ENCODE measurements around the gene MRGPRF.
"Not testable (repeated sequence)": the region's sequence is repeated elsewhere in the genome, so short reads cannot be mapped to it uniquely, and the experiment has no call there.

Gene MRGPRF

GRCh38 chr11:68982134-68982533, 30.9 kb downstream of the MRGPRF start:
- no peak for DNase-seq

GRCh38 chr11:68980776-68981065, 32.3 kb downstream of the MRGPRF start, which contains the start of gene MRGPRD:
TSS of gene MRGPRD (minus strand) at chr11:68980986. CDS start at chr11:68980986, 0 bp downstream.
- DNase-seq, result no peak

DNA sequence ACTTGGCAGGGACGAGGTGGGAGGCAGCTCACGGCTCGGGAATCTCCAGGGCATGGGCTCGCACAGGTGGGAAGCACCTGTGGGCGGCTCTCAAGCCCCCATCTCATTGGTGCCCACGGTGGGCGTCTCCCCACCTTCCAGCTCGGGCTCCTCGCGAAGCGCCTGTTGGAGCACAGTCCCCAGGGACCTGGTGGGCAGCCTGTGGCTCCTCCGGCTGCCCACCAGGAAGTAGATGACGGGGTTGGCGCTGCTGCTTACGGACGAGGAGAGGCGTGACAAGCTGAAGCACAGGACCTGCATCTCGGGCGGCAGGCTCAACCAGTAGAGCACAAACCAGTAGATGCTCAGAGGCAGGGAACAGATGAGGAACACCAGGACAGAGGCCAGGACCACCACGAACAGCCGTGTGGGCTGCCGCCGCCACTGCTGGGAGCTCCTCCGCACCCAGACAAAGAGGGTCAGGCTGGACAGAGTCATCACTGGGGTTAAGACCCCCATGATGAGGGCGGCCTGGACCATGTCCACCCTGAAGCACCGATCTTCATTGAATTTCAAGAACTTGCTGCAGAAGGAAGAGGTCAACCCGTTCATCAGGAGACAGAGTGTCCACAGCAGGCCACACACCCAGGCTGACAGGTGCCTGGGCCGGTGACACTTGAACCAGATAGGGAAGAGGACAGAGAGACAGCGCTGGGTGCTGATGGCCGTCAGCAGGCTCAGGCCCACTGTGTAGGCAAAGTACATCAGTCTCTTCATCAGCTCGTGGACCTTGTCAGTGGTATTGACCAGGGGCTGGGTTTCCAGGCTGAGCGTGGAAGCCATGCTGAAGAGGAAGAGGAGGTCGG, 32.9 kb downstream of the MRGPRF start:
- no peak for DNase-seq

- no peak for DNase-seq
Observed at GRCh38 chr11:68978931-68979594, 34.0 kb downstream of the MRGPRF start.

DNA sequence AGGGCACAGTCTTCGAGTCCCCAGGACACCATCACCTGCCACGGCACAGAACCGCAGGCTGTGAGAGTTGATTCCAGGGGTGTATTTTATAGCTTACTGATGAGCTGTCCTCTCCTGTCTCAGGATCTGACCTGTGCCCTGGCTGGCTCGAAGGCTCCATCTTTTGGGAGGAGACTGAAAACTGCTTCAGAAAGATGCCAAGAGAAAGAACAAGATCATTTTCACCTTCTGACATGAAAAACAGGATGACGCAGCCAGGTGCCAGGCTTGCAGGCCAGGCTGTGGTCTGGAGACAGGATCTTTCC, 34.5 kb downstream of the MRGPRF start:
- DNase-seq, result no peak

- no peak for DNase-seq
Observed at GRCh38 chr11:68977781-68978625, 35.0 kb downstream of the MRGPRF start.

DNA sequence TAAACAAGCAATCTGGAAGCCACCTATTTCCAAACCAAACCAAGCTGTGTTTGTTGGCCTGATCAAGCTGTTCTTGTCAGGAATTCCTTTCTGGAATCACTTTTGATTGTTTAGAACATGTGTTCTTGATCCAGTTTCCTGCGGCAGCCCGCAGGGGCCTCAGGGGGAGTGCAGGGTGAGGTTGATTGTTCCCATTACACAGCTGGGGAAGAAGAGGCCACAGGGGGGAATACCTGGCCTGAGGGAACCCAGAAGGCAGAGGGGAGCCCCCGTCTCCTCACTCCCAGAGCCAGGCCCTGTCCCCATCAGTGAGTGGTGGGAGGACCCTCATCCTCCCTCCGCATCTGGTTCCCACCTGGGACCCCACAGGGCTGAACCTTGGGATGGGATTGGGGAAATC, 36.5 kb downstream of the MRGPRF start:
- no peak for DNase-seq

GRCh38 chr11:68976095-68976494, 37.0 kb downstream of the MRGPRF start:
- no peak for DNase-seq

GRCh38 chr11:68974421-68975194, 38.4 kb downstream of the MRGPRF start:
- no peak for DNase-seq

DNA sequence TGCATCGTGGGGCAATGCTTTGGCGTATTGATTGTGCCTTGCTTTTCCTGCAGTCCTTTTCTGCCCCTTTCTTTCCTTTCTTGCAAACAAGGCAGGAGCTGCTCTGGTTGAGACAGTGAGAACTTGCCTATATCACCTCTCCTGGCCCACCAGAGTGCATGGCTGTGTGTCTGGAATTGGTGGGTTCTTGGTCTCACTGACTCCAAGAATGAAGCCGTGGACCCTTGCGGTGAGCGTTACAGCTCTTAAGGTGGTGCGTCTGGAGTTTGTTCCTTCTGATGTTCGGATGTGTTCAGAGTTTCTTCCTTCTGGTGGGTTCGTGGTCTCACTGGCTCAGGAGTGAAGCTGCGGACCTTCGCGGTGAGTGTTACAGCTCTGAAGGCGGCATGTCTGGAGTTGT, 39.3 kb downstream of the MRGPRF start:
- DNase-seq, result not testable (repeated sequence)

- DNase-seq, result no peak
Observed at GRCh38 chr11:68973219-68973618, 39.8 kb downstream of the MRGPRF start.

GRCh38 chr11:68970921-68971636, 42.0 kb downstream of the MRGPRF start:
- DNase-seq, result no peak

GRCh38 chr11:68969386-68969785, 43.7 kb downstream of the MRGPRF start:
- no peak for DNase-seq

GRCh38 chr11:68968306-68969250, 44.5 kb downstream of the MRGPRF start:
- DNase-seq, result no peak

DNA sequence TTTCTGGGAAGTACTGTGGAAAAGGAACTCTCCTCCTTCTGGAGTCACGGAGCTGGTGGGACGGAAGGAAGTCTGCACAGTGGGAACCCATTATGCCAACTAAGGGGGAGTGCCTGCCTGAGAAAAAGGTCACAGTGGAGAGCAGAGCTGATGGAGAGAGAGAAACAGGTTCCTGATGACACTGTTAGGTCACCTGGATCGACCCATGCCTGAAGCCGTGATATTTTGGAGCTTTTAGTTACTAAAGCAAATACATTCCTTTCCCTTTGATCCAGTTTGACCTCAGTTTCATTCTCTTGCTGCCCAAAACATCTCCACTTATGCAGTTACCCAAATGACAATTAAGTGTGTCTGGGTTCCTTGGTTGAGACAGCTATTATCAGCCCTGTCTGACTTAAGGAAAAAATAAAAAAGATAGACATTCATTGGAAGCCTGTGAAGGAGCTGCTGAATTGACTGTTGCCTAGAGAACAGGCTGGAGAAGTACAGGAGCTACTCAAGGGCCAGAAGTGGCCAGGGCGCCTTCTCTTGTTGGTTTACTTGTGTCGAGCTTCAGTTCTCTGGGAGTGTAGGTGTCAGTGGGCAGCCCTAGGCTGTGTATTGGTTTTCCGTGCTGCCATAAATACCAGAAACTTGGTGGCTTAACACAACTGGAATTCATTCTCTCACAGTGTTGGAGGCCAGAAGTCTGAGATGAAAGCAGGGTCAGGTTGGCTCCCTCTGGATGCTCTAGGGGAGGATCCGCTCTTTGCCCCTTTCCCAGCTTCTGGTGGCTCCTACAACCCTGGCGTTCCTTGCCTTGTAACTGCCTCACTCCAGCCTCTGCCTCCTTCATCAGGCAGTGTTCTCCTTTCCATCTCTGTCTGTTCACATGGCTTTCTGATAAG, 45.9 kb downstream of the MRGPRF start:
- DNase-seq, result no peak

DNA sequence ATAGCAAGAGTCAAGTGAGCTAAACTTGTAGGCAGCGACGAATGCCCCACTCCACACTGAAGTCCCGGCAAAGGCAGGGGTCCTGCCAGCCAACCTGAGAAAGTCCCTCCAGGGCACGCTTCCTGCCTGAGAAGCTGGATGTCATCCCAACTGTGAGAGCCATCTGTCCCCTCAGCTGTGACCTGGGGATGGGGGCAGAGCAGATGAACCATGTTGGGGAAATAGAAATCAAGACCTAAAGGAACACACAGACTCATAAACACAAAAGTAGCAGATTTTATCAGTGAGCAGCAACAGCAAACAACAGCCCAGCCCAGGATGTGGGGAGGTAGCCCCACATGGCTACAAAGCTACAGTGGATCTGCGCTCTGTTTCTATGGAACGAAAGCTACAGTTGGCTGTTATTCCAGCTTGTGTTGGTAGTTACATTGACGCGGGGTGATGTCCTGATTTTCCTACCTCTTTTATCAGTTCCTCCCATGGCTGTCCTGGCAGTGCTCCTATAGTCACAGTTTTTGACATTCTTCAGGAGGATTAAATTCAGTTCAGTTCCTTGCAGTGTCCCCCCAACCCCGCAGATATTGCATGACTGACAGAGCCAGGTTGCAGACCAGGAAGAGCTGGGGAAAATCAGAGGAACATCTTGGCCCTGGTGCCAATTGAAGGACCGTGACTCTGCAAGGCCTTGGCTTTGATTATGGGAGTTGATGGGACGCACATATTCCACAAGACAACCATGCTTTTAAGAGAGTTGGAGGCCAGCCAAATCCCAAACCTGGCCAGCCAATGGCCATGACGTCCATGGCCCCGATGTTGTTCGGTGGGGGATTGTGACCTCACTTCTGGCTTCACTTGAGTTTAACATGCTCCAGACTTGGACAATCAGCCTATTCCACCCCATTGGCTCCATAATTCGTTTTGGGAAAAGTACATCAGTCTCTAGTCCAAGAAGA, 46.9 kb downstream of the MRGPRF start:
- no peak for DNase-seq

DNA sequence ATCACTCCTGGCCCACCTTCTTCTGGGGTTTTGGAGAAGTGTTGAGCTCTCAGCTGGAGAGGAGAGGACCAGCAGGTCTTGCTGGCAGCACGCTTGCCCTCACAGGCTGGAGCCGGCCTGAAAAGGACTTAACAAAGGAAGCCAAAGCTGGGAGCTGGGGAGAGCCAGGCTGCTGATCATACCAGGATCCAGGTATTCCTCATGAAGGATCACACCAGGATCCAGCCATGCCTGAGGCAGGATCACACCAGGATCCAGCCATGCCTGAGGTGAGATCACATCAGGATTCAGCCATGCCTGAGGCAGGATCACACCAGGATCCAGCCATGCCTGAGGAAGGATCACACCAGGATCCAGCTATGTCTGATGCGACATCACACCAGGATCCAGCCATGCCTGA, 49.3 kb downstream of the MRGPRF start:
- no peak for DNase-seq

DNA sequence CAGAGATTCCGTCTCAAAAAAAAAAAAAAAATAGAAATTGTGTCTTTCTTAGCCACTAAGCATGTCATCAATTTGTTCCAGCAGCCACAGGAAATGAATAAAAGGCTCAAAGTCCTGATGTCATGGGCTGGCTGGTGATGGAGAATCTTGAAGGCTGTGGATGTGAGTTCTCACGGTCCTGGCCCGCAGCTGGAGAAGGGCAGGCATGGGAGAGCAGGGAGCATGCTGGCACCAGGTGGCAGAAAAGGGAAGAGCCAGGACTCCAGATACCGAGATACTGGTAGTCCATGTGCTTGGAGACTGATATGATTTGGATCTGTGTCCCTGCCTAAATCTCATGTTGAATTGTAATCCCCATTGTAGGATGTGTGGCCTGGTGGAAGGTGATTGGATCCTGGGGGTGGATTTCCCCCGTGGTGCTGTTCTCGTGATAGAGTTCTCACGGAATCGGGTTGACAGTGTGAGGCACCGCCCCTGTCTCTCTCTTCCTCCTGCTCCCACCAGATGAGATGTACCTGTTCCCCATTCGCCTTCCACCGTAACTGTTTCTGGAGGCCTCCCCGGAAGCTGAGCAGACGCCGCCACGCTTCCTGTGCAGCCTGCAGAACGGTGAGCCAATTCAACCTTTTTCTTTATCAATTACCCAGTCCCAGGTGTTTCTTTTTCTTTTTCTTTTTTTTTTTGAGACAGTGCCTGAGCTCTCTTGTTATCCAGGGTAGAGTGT, 50.4 kb downstream of the MRGPRF start:
- no peak for DNase-seq
